ENCODE measurements around the gene GPC3. TPM values are rescaled to one million over a fixed set of nuclear protein-coding genes. Genes with fewer than 3 reads are reported as not detected.

GPC3 gene
- total and polyA plus RNA-seq, 2 donors (not counting 3 experiments of a cell fraction or from before 2014, with no cell fraction given), result not detected

- Histone ChIP-seq H3K79me2 (ENCODE audit: control insufficient read depth, insufficient read depth, low read length) (no peaks in the 10 kb centered on the region), H3K27me3 (ENCODE audit: control insufficient read depth in 2 of 2, insufficient read depth in 2 of 2, low read length in 2 of 2) (no peaks in the 10 kb centered on the region), H3K9me3 (replicated peaks; ENCODE audit: control insufficient read depth, insufficient read depth, low read length) (no peaks in the 10 kb centered on the region), H2AFZ (ENCODE audit: low read depth, low read length) (no peak overlapping the region), H3K9me1 (replicated peaks; ENCODE audit: control insufficient read depth, extremely low read depth, insufficient read depth, low read length) (no peaks in the 10 kb centered on the region), H3K27ac (ENCODE audit: insufficient read depth, low read depth, low read length) (no peak overlapping the region), H3K36me3 (ENCODE audit: control insufficient read depth in 2 of 2, extremely low read depth in 1 of 2, insufficient read depth in 2 of 2, low read length in 2 of 2) (no peaks in the 10 kb centered on the region), H4K20me1 (replicated peaks; ENCODE audit: control insufficient read depth, extremely low read depth, insufficient read depth, low read length) (no peaks in the 10 kb centered on the region), H3K4me2 (ENCODE audit: insufficient read depth, low read length) (no peak overlapping the region), H3K4me1 (ENCODE audit: control insufficient read depth, extremely low read depth, insufficient read depth, low read length) (no peaks in the 10 kb centered on the region), H3K9ac (replicated peaks; ENCODE audit: extremely low read depth, insufficient read depth, low read length) (no peak overlapping the region), H3K4me3 (replicated peaks in 1 of 3; ENCODE audit: insufficient read depth in 1 of 3, low read depth in 1 of 3, low read length in 3 of 3) (no peak overlapping the region)
- no TSS peak for BruUV-seq (replicated peaks)
- intact Hi-C loops (cut with micrococcal nuclease), result no loop called here
- CTCF ChIA-PET, result no interaction called here
- dilution Hi-C loops (cut with MboI; ENCODE audit: extremely low pct_ligation_motif_present, low sequenced_read_pairs), result no loop called here
- DNase-seq (ENCODE audit: low read depth, low spot score) (no peak), FAIRE-seq (no peak)
- POLR2A ChIA-PET, result no interaction called here
- TF ChIP-seq POLR2A (IDR thresholded peaks at IDR 0.05; ENCODE audit: low read depth, low read length) (no peak), MYC (IDR thresholded peaks at IDR 0.05; ENCODE audit: low read depth, low read length) (no peak), FOS (IDR thresholded peaks at IDR 0.05; ENCODE audit: borderline replicate concordance, insufficient read depth, low read length) (no peak), CTCF (IDR thresholded peaks at IDR 0.05; ENCODE audit: extremely low read depth in 1 of 2, insufficient read depth in 1 of 2, low read depth in 1 of 2, low read length in 2 of 2) (no peak), POLR2AphosphoS5 (IDR thresholded peaks at IDR 0.05; ENCODE audit: insufficient read depth, low read depth, low read length) (no peak), MAX (IDR thresholded peaks at IDR 0.05; ENCODE audit: insufficient read depth, insufficient read length) (no peak), JUN (IDR thresholded peaks at IDR 0.05; ENCODE audit: borderline replicate concordance, insufficient read depth, insufficient read length, low read depth) (no peak), GATA2 (IDR thresholded peaks at IDR 0.05; ENCODE audit: insufficient read depth, insufficient read length, low read depth, low read length) (no peak), EZH2 (IDR thresholded peaks at IDR 0.05; ENCODE audit: borderline replicate concordance, low read depth, low read length, severe bottlenecking) (no peak)
Observed at GRCh38 chrX:133709501-133709900, 275.9 kb downstream of the GPC3 start.
